GM19395 (cell line): ENCODE results near the gene PTCRA.
"Not testable (repeated sequence)": the region's sequence is repeated elsewhere in the genome, so short reads cannot be mapped to it uniquely, and the experiment has no call there.

Experiments used
- ATAC-seq: cut with Tn5 transposase; IDR thresholded peaks from one replicate; pipeline ENCODE4 v1.9.1; 2021; ENCODE audit warnings: mild to moderate bottlenecking, moderate library complexity; ENCODE audit not compliant: unreplicated experiment

The PTCRA gene

DNA sequence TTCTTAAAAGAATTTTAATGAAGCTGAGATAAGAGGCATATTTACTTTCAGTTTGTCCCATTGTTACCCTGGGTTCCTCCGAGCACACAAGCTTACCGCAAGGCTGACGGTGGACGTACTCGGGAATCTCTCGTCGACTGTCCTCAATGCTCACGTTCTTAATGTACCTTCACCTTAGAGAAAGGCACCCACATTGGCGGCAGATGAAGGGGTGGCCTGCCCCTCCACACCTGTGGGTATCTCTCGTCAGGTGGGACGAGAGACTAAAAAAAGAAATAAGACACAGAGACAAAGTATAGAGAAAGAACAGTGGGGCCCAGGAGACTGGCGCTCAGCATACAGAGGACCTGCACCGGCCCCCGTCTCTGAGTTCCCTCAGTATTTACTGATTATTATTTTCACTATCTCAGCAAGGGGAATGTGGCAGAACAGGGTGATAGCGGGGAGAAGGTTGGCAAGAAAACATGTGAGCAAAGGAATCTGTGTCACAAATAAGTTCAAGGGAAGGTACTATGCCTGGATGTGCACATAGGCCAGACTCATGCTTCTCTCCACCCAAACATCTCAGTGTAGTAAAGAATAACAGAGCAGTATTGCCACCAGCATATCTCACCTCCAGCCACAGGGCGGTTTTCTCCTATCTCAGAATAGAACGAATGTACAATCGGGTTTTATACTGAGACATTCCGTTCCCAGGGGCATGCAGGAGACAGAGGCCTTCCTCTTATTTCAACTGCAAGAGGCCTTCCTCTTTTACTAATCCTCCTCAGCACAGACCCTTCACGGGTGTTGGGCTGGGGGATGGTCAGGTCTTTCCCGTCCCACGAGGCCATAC, 13.2 kb upstream of the PTCRA start:
- ATAC-seq, result not testable (repeated sequence)

GRCh38 chr6:42904467-42904866, 11.4 kb upstream of the PTCRA start:
- ATAC-seq, result no peak

DNA sequence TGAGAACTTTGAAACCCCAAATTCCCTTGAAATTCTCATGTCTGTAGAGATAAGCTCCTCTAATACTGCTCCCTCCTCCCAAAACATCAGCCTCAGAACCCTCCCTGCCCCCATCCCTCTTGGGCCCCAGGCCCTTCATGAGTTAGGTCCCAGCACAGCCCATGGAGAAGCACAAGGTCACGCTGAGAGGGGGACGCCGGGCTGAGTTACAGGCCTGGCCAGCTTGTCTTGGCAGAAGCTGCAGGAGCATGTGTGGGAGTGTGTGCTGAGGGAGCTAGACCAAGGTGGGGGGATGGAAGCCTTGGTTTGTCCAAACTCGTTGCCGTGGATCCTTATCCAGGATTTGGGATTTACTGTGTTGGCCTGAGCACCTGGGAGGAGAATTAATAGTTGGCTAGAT, 8.5 kb upstream of the PTCRA start:
- ATAC-seq, result no peak

DNA sequence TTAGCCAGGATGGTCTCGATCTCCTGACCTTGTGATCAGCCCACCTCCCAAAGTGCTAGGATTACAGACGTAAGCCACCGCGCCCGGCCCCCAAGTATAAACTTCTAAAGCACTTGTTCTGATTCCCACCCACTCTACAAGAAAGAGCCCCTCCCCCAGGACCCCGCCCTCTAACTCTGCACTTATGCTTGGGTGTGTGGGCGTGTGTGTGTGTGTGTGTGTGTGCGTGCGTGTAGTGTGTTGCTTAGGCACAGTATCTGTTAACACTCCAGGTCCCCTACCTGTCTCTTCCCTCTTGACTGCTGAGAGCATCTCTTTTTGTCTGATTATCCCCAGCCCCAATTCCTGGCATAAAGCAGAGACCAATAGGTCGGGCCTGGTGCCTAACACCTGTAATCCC, 6.0 kb upstream of the PTCRA start:
- ATAC-seq, result no peak

- ATAC-seq, result no peak
These were observed 4.5 kb upstream of the PTCRA start for GRCh38 chr6:42911171-42912021.

DNA sequence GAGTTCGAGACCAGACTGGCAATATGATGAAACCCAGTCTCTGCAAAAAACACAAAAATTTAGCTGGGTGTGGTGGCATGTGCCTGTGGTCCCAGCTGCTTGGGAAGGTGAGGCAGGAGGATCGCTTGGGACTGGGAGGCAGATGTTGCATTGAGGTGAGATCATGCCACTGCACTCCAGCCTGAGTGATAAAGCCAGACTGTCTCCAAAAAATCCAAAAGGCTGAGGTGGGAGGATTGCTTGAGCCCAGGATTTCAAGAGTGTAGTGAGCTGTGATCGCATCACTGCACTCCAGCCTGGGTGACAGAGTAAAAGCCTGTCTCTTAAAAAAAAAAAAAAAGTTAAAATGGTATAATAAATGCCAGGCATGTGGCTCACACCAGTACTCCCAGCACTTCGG, 1.3 kb upstream of the PTCRA start:
- no peak for ATAC-seq

DNA sequence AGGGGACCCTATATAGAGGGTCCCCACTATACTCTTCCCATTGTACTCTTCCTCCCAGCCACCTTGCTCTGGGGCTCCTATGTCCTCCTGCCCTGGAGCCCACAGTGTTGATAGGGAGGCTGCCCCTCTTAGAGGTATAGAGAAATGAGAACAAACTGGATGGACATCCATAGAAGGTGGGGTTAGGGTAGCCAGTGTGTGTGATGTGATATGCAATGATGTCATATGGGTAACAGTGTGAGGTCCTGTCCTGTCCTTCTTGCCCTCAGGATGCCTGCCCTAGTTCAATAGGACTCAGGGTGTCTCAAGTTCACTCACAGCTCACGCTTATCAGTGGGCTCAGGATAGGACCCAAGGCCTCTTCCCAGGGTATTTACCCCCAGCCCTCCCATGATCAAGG, 435 bp downstream of the PTCRA start:
- no peak for ATAC-seq

- ATAC-seq, result no peak
These were observed 5.9 kb downstream of the PTCRA start for GRCh38 chr6:42921801-42922200.

DNA sequence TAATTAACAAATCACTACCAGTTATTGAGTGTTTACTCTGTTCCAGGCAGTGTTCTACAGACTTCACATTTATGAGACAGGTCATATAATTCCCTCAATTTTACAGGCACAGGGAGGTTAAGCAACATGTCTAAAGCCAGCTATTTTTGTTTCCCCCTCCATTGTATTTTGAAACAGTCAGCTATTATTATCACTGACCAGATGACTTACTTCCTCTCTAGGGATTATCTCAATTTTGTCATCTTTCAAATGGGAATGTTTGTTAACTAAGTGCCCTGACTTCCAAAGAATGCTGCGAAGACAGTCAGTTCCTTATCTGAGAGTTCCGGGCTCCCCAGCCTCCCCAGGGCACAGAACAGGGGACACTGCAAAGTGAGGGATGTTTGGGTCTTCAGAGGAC, 7.8 kb downstream of the PTCRA start:
- ATAC-seq, result no peak

GRCh38 chr6:42925248-42925857, 9.5 kb downstream of the PTCRA start:
- ATAC-seq, result no peak

GRCh38 chr6:42928986-42929820, 13.3 kb downstream of the PTCRA start, which contains the start of gene CNPY3:
TSS of gene CNPY3 (plus strand) at chr6:42929480. CDS start at chr6:42929571, 91 bp downstream.
- ATAC-seq, result peak; percentile 78

DNA sequence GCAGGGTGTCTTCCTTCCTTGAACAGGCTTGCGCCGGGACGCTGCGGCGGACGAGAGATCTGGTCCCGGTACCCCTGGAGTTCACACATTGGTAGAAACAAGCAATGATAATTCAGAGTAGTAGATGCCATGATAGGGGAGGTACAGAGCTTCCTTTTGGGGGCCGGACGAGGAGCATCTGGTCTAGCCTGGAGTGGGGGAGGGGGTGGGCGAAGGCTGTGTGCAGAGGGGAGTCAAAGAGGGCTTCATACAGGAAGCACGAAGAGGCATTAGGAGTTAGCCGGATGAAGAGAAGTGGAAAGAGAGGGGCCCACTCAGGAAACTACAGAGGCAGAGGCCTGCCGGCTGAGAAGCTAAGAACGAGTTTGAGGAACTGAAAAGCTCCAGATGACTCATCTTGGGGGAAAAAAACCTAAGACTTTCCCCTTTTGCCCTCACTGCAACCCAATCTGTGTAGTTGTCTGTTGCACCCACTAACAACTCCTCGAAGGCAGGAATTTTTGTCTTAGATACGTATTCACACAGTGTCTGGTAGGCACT, 14.0 kb downstream of the PTCRA start:
- ATAC-seq, result peak; percentile 56

DNA sequence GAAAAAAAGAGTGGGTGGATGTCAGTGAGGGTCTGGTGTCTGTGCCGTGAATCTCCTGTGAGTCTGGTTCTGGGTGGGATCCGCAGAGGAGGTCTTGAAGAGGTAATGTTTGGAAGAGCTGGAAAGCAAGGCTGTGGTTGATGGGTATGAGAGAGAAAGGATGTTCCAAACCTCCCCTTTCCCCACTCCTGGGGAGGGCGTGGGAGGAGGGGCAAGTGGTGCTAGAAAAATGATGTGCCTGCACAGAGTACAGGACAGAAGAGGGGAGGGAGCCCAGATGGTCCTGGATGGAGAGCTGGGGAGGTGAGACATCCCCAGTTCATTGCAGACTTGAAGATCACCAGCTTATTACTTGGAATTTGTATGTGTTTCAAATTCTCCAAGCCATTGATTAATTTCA, 16.6 kb downstream of the PTCRA start:
- no peak for ATAC-seq

DNA sequence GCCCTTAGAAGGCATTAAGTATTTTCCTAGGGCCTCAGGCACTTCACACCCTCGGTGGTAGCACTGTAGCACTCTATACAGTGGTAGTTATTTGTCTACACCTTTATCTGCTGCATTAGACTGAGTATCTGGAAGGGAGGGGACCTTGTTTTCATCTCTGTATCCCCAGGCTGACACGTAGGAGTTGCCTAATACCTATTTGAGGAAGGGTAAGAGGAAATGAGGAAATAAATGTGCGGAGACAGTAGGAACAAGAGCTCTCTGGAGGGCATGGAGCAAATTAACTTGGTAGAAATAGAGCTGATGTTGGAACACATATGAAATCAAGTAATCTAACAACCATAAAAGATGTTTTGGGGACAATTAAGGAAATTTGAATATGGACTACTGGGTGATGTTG, 17.4 kb downstream of the PTCRA start:
- ATAC-seq, result no peak

- ATAC-seq, result no peak
These were observed 19.5 kb downstream of the PTCRA start for GRCh38 chr6:42935322-42935721.

DNA sequence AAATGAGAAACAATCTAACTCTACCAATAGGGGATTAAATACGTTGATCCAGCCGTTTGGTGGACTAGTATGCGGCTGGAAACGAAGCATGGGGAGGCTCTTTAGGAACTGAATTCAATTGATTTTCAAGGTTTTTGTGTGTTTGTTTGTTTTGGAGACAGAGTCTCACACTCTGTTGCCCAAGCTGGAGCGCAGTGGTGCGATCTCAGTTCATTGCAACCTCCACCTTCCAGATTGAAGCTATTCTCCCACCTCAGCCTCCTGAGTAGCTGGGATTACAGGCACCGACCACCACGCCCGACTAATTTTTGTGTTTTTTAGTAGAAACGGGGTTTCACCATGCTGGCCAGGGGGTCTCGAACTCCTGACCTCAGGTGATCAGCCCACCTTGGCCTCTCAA, 20.5 kb downstream of the PTCRA start:
- no peak for ATAC-seq

DNA sequence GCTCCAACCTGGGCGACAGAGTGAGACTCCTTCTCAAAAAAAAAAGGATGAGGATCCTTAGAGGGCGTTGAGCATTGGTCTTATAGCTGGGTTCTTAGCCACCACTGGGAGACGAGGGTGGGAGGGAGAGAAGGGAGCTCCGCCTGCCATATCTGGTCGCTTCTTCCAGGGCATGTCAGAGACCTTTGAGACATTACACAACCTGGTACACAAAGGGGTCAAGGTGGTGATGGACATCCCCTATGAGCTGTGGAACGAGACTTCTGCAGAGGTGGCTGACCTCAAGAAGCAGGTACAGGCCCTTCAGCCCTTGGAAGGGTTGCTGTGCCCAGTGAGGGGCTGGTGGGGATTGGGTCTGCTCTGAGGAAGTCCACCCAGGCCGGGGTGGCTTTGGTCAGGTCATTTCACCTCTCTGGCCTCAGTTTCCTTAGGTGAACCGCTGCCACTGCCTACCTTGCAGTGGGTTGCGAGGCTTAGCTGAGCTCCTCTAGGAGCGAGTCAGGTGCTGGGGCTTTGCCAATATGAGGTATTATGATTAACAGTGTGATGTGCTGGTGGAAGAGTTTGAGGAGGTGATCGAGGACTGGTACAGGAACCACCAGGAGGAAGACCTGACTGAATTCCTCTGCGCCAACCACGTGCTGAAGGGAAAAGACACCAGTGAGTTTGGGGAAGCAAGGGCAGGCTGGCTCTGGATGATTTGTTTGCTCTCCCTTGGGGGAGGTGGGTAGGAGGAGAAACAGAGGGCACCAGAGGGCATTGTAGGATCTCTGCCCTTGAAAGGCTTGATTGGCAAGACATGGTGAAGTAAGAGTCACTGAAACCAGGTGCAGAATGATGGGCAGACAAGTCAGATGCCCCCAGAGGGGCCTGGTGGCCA, 21.9 kb downstream of the PTCRA start:
- no peak for ATAC-seq

GRCh38 chr6:42938428-42938796, 22.6 kb downstream of the PTCRA start:
- ATAC-seq, result no peak

- no peak for ATAC-seq
These were observed 23.3 kb downstream of the PTCRA start for GRCh38 chr6:42938987-42939809.
